HG02885 (cell line): ENCODE data around the gene MYOF.
"Not testable (repeated sequence)": the region's sequence is repeated elsewhere in the genome, so short reads cannot be mapped to it uniquely, and the experiment has no call there.

Experiments used
- ATAC-seq: cut with Tn5 transposase; IDR thresholded peaks from one replicate; pipeline ENCODE4 v1.9.1; 2021; ENCODE audit warnings: mild to moderate bottlenecking; ENCODE audit not compliant: unreplicated experiment, poor library complexity

The MYOF gene

DNA sequence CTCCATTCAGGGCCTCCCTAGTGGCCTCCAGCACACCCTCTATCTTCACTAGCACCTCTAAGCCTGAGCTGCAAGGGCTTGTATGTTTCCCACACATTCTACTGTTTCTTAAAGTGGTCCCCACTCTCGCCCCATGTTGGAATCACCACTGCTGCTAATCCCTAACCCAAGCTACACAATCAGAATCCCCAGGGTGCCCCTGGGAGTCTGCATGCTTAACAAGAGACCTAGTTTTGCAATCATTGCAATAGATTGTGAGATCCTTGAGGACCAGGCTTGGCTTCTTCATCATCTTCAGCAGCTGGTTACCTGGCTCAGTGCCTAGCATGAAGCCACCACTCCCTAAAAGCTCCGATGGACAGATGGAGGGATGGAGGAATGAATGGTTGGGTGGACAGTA is 113.9 kb downstream of the MYOF start:
- ATAC-seq = no peak

DNA sequence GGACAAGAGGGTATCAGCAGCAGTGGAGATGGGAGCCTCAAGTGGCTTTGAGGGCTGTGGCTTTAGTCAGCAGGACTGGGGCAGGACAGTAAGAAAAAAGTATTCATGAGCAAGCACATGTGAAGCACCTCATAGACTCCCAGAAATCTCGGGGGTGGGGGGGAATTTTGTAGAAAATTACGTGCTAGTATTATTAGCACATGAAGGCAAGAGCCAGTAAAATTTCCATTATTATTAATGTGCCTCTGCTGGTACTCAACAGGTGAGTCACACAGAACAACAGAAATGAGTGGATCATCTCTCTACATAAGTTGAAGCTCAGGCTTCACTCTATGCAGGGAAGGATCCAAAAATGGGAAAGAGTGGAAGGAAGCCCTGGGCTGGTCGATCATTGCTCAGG is 114.5 kb downstream of the MYOF start:
- no peak for ATAC-seq

DNA sequence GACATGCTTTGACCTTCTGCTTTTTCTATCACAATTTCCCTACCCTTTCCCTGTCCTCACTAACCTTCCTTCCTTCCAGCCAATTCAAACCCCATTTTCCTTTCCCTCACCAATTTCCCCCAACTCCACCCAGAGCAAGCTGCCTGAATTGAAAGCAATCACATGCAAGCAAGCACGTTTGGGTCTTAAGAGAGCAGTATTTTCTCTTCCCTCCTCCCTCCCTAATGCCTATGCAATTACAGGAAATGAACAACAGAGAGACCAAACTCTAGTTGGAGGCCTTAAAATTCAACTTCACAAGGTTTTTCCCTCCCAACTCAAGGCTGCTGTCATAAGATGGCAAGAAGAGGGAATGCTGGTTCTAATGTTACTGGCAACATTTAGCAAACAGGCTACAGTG is 117.2 kb downstream of the MYOF start:
- ATAC-seq = no peak

DNA sequence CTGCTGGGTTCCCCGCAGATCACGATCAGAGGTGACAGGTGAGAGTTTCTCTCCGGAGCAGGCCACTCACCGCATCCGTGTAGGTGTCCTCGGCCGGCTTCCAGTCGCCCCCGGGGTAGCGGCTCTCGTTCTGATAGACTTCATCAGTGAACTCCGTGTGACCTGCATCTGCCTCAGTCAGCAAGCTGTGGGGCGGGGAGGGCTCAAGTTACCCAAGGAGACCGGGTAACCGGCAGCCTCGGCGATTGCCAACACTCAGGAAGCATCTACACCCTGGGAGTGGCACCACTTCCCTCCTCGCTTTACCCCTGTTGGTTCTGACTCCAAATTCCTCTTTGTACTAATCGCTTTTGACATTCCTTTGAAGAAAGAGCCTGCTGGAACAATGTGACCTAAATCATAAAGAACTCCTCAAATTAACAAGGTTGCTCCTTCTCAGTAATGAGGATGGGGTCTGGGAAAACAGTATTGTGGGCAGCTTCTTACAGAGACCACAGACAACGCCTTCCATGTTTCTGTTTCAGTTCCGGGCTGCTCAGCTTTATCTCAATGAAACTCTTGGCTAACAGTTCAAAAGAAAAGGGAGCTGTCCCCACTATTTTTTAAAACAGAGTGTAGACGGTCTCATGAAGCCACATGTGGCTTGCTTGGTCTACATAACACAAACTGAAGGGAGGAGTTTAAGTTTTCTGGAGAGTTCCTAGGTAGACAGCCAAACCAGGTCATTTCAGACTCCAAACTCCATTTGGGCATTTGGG is 118.1 kb downstream of the MYOF start:
- no peak for ATAC-seq

DNA sequence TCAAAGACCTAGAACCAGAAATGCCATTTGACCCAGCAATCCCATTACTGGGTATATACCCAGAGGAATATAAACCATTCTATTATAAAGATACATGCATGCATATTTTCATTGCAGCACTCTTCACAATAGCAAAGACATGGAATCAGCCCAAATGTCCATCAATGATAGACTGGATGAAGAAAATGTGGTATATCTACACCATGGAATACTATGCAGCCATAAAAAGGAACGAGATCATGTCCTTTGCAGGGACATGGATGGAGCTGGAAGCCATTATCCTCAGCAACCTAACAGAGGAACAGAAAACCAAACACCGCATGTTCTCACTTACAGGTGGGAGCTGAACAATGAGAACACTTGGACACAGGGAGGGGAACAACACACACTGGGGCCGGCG is 123.7 kb downstream of the MYOF start:
- not testable (repeated sequence) for ATAC-seq

DNA sequence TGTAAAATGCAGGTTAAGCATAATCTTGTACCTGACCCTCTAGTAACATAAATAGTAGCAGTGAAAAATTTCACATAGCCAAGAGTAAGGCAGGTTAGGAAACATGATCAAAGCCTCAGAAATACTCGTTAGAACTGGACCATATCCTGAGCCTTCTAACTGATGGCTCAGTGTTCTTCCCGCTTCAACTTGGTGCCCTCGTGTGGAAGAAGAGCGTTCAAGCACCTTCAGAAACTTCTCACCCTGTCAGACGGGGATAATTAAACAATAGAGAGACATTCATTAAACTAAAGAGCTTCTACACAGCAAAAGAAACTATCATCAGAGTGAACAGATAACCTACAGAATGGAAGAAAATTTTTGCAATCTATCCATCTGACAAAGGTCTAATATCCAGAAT is 124.5 kb downstream of the MYOF start:
- no peak for ATAC-seq

DNA sequence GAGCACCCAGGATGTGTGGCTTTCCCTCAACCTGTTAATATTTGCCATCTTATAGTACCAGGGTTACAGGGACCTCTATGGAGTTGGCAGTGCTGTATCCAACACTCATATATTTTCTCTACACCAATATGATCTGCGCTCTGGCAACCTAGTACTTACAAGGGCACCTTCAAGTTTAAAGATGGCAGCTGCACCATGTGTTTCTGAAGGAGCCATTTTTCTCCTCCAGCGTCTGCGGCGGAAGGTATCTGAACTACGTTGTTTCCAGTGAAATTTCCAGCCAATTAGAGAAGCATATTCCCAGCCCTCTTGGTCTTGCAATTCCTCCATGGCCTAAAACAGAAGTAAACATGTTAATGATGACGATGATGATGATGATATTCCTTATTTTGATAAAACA is 125.6 kb downstream of the MYOF start:
- ATAC-seq = no peak

DNA sequence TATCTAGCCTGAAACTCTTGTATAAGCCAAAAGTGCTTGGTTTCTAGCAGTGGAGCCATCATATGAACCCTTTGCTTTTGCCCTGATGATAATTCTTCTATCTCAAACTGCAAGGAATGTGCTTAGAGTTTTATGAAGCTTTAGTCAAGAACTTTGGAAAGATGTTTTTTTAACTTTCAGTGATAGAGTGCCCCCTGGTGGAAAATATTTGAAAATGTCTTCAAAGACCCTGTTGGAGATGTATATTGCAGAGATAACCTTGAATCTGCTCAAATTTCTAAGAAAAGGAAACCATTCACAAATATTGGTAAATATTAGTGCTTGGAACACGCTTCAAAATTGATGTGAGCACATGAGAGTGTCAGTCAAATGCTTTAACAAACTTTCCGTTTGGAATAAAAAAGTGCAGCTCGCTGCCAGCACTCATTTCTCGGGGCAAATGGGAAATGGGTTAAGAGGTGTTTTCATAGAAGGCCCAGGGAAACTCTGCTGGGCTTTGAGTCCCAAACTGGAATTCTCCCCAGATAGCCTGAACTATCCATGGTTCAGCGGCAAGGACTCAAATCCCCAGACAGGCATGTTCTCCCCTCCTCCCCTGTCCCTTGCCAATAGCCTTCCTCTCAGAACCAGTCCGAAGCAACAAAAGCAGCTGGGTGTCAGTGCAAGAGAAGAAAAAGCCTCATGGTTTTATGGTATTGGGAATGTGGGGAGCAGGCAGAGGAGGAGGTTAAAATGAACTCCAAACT is 129.3 kb downstream of the MYOF start:
- ATAC-seq = no peak

GRCh38 chr10:93346694-93347093 is 135.4 kb downstream of the MYOF start:
- no peak for ATAC-seq

GRCh38 chr10:93346108-93346507 is 136.0 kb downstream of the MYOF start:
- no peak for ATAC-seq

GRCh38 chr10:93344691-93345090 is 137.4 kb downstream of the MYOF start:
- ATAC-seq = no peak

- ATAC-seq = no peak
These were observed 139.2 kb downstream of the MYOF start for GRCh38 chr10:93342921-93343320.

DNA sequence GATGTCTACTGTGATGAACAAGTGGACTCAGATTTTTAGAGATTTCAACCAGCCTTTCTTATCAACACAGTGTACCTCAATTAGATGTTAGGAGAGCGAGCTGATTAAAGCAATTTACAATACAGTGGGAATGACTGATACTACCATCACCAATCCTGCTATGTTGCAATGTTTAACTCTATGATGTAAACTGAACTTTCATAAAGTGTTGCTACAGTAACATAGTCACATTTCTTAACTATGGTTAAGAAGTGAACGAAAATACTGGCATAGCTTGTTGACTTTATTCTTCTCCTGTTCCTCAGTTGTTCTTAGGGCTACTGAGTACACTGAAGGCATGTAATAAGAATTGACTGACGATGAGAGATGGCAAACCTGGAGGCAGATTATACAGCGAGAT is 139.8 kb downstream of the MYOF start:
- no peak for ATAC-seq

GRCh38 chr10:93337309-93337721 is 144.8 kb downstream of the MYOF start:
- no peak for ATAC-seq

DNA sequence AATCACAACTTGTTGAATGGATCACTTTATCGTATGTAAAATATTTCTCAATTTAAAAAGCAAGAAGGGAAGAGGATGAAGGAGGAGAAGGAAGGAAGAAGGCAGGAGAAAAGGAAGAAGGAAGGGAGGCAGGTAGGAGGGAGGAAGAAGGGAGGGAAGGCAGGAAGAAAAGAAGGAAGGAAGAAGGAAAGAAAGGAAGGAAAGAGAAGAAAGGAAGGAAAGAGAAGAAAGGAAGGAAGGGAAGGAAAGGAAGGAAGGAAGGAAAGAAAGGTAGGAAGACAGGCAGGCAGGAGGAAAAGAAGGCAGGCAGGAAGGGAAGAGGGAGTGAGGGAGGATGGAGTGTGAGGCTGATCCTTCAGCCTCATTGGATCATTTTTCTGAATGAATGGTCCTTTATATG is 145.5 kb downstream of the MYOF start:
- no peak for ATAC-seq

DNA sequence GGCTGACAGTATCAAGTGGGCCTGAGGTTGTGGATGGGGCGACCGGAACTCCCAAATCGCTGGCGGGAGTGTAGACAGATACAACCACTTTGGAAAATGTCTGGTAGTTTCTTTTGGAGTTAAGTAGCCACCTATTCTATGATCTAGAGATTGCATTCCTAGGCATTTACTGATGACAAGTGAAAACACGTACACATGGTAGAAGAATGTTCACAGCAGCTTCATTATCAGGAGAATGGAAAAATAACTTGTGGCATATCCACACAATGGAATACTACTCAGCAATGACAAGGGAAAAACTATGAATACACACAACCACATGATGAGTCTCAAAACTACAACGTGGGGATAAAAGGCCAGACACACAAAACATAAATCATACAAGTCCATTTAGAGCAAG is 146.0 kb downstream of the MYOF start:
- ATAC-seq = no peak

DNA sequence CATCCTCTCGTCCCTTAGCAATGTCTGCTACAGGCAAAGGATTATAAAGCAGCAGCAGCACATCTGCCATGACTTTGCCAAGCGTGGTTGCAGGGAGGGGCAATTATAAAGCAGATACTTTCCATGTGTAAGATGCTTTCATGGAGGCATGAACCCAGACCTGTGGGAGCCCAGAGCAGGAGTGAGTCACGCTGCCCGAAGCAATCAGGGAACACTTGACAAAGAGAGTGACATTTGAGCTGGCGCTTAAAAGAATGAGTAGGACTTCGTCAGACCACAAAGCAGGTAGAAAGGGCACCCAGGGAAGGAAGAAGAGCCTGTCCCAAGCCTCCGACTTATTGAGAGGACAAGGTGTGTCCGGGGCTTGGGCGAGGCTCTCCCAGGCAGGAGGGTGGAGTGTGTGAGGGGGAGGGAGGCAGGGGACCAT is 147.2 kb downstream of the MYOF start:
- no peak for ATAC-seq

- no peak for ATAC-seq
These were observed 148.0 kb downstream of the MYOF start for GRCh38 chr10:93334181-93334580.

DNA sequence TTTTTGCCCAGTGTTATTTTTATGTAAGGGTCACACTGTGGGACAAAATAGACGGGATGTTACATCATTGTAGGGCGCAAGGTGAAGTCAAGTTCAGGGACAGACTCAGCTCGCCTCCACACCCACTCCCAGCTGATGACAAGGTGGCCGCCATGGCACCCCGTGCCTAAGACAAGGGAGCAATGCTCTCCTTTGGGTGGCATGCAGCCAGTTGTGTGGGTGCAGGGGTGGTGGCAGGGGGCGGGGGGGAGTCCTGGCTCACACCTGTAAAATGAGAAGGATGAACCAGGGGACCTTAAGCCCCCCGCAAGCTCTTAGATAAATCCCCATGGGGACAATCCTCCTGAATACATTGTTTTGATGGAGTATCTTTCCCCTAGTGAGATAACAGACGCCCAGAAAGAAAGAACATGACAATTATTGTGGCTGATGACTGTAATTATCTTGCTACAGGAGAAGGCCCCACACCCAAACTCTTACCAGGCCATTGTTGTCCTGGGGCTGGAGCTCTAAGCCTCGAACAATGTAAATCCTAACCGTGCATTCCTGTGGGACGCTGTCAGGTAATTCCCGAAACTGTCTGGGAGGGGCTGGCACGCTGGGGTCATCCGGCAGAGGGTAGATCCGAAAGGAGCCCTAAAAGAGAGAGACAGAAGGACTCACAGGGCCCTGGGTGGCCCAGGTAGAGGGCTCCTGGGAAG is 148.7 kb downstream of the MYOF start:
- no peak for ATAC-seq

DNA sequence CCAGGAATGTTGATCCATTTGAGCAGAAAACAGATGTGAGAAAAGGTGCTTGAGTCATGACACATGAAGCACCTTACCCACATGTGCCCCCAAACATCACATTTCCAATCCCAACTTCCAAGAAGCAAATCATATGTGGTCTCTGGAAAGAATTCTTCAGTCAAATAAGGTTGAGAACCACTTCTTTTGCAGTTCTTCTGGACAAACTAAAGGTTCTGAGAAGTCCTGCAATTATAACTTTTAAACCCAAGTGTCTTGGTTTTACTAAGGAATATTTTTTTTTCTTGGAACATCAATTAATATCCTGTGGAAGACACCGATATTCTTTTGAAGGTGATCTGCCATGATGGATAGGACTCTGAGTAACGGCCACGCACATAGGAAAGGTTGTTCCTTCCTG is 151.3 kb downstream of the MYOF start:
- no peak for ATAC-seq

GRCh38 chr10:93319896-93320295 is 162.2 kb downstream of the MYOF start:
- no peak for ATAC-seq
